Right atrium auricular region (tissue), 2 donors: Measurements from ENCODE around the gene EIF4G1. TPM values are rescaled to one million over a fixed set of nuclear protein-coding genes. Genes with fewer than 3 reads are reported as not detected.

Source experiments
- DNase-seq: peaks from one replicate; pipeline ENCODE4 v3.0.0-alpha.2; 2019; ENCODE audit warnings: low spot score
- H3K27ac ChIP-seq, 2 donors: fragments of 200-600 bp; sonication (generic); 1 replicate in 1 of 2; 2 replicates in 1 of 2; pipeline ENCODE4 v1.5.1; 2016 to 2019
- H3K27me3 ChIP-seq, 2 donors: fragments of 200-600 bp; sonication (generic); one replicate each; pipeline versions ENCODE4 v1.5.1 to v1.6.0; 2017 to 2019
- H3K36me3 ChIP-seq: fragments of 200-600 bp; sonication (generic); one replicate; pipeline ENCODE4 v1.5.1; 2016
- H3K4me1 ChIP-seq, 2 donors: fragments of 200-600 bp; sonication (generic); one replicate each; pipeline versions ENCODE4 v1.5.1 to v1.6.0; 2017 to 2019
- H3K4me3 ChIP-seq, 2 donors: fragments of 200-600 bp; sonication (generic); 1 replicate in 1 of 2; 2 replicates in 1 of 2; pipeline ENCODE4 v1.5.1; 2017 to 2019; ENCODE audit warnings: mild to moderate bottlenecking in 1 of 2, moderate library complexity in 1 of 2
- H3K9me3 ChIP-seq, 2 donors: fragments of 200-600 bp; sonication (generic); one replicate each; pipeline ENCODE4 v1.5.1; 2019
- CTCF ChIP-seq, 2 donors: fragments of 200-600 bp; sonication (generic); IDR thresholded peaks; one replicate each; pipeline ENCODE4 v1.5.1; 2019; ENCODE audit warnings: antibody characterized with exemption in 2 of 2
- total RNA-seq, 2 donors: library from RNA; depleted of rRNA; stranded (reverse); fragments of >200 nt; gene quantifications; one replicate each; pipeline ENCODE4 v1.1.0, GENCODE V29; 2016

The EIF4G1 gene
- total RNA-seq, 2 donors from 2014 or later: 270 to 276 TPM

GRCh38 chr3:184277366-184277765 is 37.0 kb upstream of the EIF4G1 start:
- Histone ChIP-seq H3K27ac (no peak overlapping the region), H3K9me3 (no peaks in the 10 kb centered on the region), H3K4me1 (no peaks in the 10 kb centered on the region), H3K4me3 (no peak overlapping the region), H3K36me3 (no peaks in the 10 kb centered on the region), H3K27me3 (peaks cover 0 to 5% of the 10 kb centered on the region in 2 donors)
- no peak for DNase-seq
- TF ChIP-seq CTCF (IDR thresholded peaks at IDR 0.05): no peak

- no peak for DNase-seq
- no peaks in the 10 kb centered on the region for H3K4me1 ChIP-seq
- TF ChIP-seq CTCF (IDR thresholded peaks at IDR 0.05): no peak
Observed at GRCh38 chr3:184282941-184283340, 31.5 kb upstream of the EIF4G1 start.

DNA sequence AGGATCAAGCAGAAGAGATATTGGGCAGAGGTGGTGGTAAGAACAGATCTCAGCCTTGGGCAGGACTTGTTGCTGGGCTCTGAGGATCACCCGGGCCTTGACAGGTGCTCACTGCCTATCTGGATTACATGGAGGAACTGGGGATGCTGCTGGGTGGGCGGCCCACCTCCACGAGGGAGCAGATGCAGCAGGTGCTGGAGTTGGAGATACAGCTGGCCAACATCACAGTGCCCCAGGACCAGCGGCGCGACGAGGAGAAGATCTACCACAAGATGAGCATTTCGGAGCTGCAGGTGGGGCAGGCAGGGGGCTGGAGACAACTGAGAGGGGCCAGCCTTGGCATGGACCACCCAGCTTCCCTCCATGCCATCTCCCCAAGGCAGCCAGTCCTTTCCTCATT is 30.7 kb upstream of the EIF4G1 start:
- no peak for DNase-seq

More at GRCh38 chr3:184282941-184283340, 31.5 kb upstream of the EIF4G1 start:
- Histone ChIP-seq H3K9me3 (no peaks in the 10 kb centered on the region), H3K27me3 (no peaks in the 10 kb centered on the region), H3K36me3 (no peaks in the 10 kb centered on the region), H3K4me3 (no peak overlapping the region), H3K27ac (no peak overlapping the region)

GRCh38 chr3:184284696-184285095 is 29.7 kb upstream of the EIF4G1 start:
- no peak overlapping the region for H3K27ac ChIP-seq
- no peak for DNase-seq
- H3K4me1 ChIP-seq: no peaks in the 10 kb centered on the region
- no peaks in the 10 kb centered on the region for H3K27me3 ChIP-seq
- peak in 1 of 2 donors; percentile 43 for TF ChIP-seq CTCF (IDR thresholded peaks at IDR 0.05)
- H3K9me3 ChIP-seq: no peaks in the 10 kb centered on the region
- H3K4me3 ChIP-seq: no peak overlapping the region
- H3K36me3 ChIP-seq: no peaks in the 10 kb centered on the region

More for the DNA sequence above, 30.7 kb upstream of the EIF4G1 start:
- Histone ChIP-seq H3K27me3 (no peaks in the 10 kb centered on the region), H3K36me3 (no peaks in the 10 kb centered on the region), H3K4me3 (no peak overlapping the region), H3K27ac (no peak overlapping the region), H3K9me3 (no peaks in the 10 kb centered on the region), H3K4me1 (no peaks in the 10 kb centered on the region)
- TF ChIP-seq CTCF (IDR thresholded peaks at IDR 0.05): no peak

- Histone ChIP-seq H3K9me3 (no peaks in the 10 kb centered on the region), H3K27ac (no peak overlapping the region), H3K27me3 (no peaks in the 10 kb centered on the region), H3K4me3 (no peak overlapping the region), H3K4me1 (no peaks in the 10 kb centered on the region), H3K36me3 (no peaks in the 10 kb centered on the region)
- DNase-seq: no peak
- peak; percentile 15 to 66 for TF ChIP-seq CTCF (IDR thresholded peaks at IDR 0.05)
Observed at GRCh38 chr3:184289426-184289938, 24.9 kb upstream of the EIF4G1 start.

GRCh38 chr3:184290331-184290730 is 24.1 kb upstream of the EIF4G1 start:
- no peaks in the 10 kb centered on the region for H3K36me3 ChIP-seq
- DNase-seq: no peak
- no peaks in the 10 kb centered on the region for H3K27me3 ChIP-seq
- no peak for TF ChIP-seq CTCF (IDR thresholded peaks at IDR 0.05)
- H3K9me3 ChIP-seq: no peaks in the 10 kb centered on the region
- H3K27ac ChIP-seq: no peak overlapping the region
- H3K4me1 ChIP-seq: no peaks in the 10 kb centered on the region
- H3K4me3 ChIP-seq: no peak overlapping the region
